GM10847 (cell line): Measurements from ENCODE around the gene FLRT2.

Experiments
- POLR2A ChIP-seq: IDR thresholded peaks from 2 replicates; pipeline ENCODE4 v1.6.1; 2011; ENCODE audit not compliant: insufficient read length; ENCODE audit errors: extremely low read depth

Gene FLRT2

GRCh38 chr14:85528080-85528896 is 1.7 kb upstream of the FLRT2 start:
- TF ChIP-seq POLR2A = no peak

DNA sequence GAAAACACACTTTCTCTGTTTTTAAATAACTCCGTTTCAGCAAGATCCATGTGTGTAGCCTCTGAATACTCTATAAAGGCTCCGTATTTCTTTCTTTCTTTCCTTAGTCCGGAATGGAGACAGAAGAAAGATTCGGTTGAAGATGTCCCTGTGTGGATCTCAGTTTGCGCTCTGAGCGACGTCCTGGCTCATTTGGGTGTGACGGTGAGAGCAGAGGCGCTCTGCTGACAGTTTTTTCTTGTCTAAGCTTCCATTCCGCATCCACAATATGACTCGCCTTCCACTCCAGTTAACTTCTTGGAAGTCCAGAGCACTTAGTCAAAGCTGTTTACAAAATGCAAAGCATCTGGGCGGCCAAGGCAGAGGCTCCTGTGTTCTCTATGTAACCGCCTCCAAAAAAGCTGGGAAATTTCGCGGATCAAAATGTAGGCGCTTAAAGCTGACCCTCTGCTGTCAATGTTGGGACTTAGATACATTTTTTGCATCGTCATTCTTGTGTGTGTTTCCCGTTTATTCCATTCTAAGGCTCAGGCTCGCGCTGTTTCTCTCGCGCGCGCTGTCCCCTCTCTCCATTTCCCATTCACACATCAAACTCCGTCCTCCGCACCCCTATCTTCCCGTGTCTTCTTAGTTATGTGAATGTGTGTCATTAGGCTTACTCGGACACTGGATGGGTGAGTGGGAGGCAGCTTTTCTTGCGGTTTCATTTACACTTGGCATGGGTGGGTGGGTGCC is 880 bp upstream of the FLRT2 start:
- TF ChIP-seq POLR2A = no peak

GRCh38 chr14:85530626-85531025 is 682 bp downstream of the FLRT2 start:
- TF ChIP-seq POLR2A = no peak

DNA sequence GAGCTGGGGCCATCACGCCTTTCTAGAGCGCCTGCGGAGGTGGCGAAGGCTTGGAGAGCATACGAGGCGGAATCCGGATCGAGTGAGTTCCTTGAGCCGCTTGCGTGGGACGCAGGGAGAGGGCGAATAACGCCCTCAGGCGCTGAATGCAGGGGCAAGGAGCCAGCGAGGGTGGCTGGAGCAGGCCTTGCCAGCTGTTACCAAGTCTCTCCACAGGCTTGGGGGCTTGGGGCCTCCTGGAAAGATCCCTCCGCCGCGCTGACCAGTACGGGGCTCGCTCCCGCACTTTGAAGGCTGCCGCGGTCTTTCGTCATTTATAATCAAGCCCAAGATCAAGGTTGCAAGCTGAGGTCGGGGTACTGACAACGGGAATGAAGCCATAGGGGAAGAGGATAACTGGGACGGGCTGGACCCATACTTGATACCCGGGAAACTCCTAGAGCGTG is 1.2 kb downstream of the FLRT2 start:
- TF ChIP-seq POLR2A = no peak

DNA sequence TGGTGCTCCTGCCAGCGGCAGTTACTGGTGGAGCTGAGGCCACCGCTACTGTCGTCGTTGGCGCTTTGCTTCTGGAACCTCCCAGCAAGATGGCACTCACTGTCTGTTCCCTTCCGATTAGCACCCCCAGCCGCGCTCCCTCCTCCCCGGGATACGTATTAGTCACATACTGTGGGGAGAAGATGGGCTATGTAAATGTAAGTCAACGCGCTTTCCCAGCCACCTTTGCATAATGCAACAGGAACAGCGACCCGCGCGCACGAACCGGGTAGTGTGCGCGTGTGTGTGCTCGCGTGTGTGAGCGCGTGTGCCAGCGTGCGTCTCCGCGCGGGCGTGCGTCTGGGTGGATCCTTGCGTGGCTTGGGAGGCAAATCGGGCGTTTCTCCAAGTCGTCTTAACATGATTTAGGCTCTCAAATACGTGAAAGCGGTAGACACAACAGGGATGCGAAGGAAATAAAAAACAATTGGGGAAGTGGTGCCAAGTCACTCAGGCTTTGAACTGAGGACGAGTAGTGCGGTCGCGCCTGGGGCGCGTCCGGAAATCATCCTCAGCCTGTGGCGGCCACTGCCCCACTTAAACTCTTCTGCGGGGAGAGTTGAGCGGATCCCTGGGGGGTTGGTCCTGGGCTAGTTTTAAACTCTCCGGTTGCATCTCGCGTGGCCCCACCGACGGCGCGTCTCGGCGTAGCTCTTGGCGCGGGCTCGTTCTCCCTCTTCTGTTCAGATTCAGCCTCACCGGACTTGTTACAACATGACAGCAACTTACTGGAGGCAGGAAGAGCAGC is 1.8 kb downstream of the FLRT2 start:
- TF ChIP-seq POLR2A = no peak

DNA sequence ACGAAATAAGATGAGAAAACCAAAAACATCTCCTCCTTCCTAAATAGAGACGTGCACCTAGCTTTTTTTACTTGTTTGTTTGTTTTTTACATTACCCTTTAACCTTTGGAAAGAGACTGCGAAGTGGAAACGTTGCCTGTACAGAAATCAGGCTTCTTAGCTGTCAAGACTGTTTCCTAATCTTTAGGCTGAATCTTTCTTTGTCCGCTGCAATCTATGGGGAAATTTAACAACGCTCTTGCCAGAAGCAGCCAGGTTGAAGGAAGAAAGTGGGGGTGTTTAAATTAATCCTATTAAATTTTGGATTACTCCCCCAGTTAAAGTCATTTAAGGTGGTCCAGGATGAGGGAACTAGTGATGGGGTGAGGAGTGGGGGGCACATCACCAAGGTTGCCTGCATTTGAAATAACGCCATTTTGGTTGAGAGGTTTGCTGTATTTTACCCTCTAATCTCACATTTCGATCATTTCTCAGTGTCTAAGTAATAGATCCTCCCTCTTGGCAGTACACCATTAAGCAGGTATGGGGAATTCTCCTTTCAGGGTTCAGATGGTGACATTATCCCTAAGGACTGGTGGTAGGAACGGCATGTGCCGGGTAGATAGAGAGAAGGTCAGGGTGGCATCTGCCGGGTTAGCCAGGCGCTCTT is 2.6 kb downstream of the FLRT2 start:
- TF ChIP-seq POLR2A = no peak

GRCh38 chr14:85533023-85533860 is 3.3 kb downstream of the FLRT2 start:
- no peak for TF ChIP-seq POLR2A

DNA sequence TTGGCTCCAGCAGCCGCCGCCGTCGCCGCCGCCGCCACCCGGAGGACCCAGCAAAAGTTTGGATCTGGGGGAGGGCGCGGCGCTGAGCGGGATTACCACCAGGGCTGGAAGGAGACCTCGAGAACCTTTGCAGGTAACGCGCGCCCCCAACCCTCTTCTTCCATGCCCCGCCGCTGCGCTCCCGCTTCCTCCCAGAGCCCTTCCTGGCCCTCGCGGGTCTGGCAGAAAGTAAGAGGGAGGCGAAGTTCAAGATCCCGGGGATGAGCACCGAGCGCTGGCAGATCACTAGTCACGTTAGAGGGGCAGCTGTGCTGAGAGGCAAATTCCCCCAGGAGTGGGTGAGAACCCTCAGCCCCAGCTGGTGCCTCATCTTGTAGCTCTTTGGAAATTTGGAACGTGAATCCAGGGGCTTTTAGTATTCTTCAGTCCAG is 3.9 kb downstream of the FLRT2 start:
- TF ChIP-seq POLR2A = no peak

DNA sequence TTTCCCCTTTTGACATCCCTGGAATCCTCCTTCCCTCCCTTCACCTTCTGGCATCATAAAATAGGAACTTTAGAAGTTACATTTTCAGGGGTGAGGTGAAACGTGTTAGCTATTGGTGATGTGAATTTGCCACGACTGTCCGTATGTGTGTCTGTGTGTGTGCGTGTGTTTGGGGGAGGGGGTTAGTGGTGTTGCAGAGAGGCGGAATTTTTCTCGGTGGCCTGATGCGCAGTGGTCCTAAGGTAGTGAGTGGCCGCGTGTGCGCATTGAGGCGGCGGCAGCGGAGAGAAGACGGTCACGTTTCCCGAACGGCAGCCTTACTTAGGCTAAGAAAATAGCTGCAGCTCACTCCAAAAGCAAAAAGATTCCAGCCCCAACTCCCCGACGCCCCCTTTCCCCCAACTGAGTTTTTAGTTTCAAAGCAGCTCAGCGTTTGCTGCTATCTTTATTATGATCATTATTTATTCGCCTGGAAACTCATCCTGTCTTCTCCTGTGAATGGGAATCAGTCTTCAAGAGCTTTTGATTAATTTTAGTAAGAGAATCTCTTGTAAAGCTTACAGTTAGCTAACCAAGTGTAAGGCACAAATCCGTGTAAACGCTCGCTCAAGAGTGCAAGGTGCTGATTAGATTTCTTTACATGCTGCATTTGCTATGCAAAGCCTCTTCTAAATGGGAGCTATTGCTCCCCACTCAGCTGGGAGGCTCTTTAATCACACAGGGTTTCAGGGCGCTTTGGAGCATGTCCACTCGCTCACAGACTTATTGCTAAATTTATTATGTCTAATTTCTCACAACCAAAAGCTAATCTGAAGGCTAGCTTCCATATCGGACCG is 4.7 kb downstream of the FLRT2 start:
- no peak for TF ChIP-seq POLR2A

- no peak for TF ChIP-seq POLR2A
Measured at GRCh38 chr14:85535321-85535720, 5.4 kb downstream of the FLRT2 start.

DNA sequence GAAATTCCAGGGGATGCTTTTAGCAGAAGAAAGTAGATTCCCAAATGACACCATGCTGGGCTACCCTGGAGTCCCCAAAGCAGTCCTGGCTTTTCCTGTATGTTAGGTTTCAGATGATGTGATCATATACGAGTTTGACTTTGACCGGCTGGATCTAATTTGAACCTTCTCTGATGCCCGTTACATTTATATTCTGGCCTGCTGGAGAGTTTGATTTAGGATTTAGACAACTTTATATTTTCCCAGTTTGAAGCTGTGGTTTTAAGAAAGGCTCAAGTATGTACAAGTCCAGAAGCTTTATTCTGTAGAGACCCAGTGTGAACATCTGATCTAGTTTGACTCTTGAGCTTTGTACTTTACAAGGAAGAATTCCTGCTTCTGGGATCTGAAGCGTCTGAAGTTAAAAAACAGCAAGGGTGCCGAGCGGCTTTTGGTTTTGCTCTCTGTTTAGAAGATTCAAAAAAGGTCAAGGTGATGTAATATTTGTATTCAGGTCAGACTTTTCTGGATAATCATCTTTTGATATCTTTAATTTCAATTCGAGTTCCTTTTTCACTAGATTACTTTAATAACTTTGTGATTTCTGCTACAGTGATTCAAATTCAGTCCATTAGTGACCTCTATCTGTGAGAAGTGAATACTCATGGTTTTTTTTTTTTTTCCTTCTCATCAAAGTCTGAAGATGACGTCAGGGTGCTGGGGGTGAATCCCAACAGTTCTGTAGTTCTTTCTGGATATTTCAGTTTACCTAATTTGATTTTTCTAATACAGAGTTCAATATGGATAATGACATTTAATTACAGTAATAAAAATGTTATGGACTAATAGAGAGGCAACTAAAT is 6.3 kb downstream of the FLRT2 start:
- no peak for TF ChIP-seq POLR2A

GRCh38 chr14:85536833-85537190 is 6.9 kb downstream of the FLRT2 start:
- no peak for TF ChIP-seq POLR2A

DNA sequence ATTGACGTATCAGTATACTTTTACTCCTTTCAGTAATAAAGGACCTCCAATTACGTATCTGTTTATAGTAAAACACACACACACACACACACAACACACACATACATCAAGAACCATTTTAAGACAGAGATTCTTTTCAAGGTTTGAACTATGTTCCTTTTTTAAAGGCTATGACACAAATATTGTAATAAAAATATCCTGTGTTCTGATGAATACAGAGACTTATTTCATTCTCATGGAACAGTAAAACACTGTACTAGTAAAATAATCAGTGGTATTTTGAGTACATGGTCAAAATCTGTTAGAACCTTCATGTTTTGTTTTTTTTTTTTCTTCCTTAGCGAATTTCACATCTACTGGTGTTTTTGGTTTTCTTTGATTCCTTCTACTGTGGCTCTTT is 7.6 kb downstream of the FLRT2 start:
- TF ChIP-seq POLR2A = no peak
